NCI-H2171 (cell line): ENCODE data around the gene SFRP4.

Experiments used
- DNase-seq: peaks from one replicate; lab custom pipeline; 2025; lab: John Stamatoyannopoulos, UW

The SFRP4 gene

GRCh38 chr7:37925620-37926019, 9.0 kb upstream of the SFRP4 start:
- no peak for DNase-seq

DNA sequence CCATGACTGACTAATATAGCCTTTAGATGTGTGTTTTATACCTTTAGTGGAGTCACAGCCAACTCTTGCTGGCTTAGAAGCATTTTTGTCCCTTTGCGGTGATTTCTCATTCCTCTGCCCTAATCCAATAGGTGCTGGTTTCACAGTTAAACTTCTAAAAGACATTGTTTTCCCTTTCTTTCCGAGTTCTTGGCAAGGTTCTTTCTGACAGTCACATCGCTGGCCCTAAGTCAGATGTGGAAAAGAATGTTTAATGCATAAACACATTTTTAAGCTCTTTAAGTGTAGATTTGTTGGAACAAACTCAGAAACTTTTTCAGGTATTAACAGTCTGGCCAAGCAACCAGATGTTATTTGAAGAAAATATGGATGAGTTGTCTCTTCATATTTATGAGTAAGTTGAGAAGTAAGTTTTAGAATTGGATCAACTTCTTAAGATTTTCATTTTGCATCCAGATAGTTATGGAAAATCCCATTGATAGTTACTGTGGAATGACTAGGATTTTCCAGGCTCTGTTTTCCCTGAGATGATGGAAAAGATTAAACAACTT, 7.9 kb upstream of the SFRP4 start:
- no peak for DNase-seq

DNA sequence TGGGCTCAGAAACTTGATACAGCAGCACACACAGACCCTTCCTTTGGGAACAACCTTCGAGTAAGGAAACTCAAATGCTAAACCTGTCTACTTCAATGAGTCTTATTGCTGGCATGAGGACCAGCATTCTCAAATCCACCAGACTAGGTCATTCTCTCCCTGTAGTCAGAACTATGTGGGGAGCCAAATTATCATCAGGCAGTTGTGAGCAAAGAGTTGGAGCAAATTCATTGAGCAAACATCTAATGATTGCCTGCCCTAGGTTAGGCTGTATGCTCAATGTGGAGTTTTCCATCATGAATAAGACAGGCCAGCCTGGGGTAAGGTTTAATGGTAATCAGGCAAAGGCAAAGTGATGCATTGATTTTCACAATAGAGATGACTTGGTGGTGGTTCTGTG, 7.4 kb upstream of the SFRP4 start:
- DNase-seq, result no peak

DNA sequence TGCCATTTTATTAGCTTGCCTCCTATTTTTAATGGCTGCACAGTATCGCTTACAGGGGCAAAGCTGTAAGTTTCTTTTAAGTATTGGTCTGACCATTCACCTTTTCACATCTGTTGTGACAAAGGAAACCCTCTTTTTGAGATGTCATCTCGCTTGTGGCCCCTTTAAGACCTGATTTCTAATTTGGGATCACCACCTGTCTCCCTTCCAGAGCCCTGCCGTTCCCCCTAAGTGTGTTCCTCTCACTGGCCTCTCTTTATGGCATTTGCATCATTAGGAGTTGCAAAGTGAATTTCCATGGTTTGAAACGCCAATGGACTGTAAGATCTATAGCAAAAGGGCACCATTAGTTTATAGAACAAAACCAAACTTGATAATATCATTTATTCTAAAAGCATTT, 5.3 kb upstream of the SFRP4 start:
- DNase-seq, result no peak

- DNase-seq, result peak; percentile 61
These were observed 4.5 kb upstream of the SFRP4 start for GRCh38 chr7:37920849-37921805.

DNA sequence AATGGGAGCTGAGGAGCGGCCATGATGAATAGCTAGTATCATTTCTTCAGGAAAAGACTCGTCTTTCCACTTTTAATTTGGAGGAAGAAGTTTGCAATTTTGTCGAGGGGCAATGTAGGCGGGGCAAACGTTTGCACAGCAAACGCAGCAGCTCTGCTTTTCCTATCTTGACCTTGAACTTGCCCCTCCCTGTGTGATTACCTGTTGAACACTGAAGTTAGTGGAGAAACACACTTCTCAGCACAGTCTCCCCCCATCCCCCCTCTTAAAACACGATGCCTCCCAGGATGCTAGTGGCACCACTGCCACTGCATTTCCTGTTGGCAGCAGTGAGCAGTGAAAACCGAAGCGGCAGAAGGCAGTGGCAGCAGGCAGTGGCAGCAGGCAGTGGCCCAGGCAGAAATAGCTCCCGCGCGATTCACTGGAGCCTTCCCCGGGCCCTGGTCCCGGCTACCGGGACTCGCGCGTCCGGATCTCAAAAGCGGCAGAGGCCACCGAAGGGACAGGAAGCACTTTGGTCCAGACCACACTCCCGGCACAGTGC, 3.8 kb upstream of the SFRP4 start, which contains the start of gene EPDR1:
Gene EPDR1 (plus strand): TSS at position 336 of the 544 bp plus-strand sequence. CDS start 300 bp downstream, outside the sequence.
- peak; percentile 77 for DNase-seq

DNA sequence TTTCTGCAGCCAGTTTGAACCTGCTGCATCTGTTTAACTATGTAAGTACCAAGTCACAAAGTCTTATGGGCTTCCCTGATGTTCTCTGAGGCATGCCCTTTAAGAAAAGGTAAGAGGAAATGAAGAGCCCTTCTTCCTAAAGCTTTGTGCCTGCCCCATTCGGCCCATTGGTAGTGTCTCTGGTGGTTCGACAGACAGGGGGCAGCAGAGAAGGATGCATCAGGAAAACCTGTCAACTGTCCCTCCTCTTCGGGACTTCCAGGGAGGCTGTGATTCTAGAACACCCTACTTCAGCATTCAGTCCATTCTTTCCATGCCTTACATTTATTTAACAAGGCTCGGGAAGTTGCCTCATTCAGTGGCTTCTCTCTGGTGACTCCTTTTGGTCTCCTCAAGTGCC, 1.9 kb upstream of the SFRP4 start:
- DNase-seq, result no peak

GRCh38 chr7:37916017-37916672, 472 bp downstream of the SFRP4 start:
- DNase-seq, result peak; percentile 32

GRCh38 chr7:37915438-37915837, 1.2 kb downstream of the SFRP4 start:
- peak; percentile 7 for DNase-seq

DNA sequence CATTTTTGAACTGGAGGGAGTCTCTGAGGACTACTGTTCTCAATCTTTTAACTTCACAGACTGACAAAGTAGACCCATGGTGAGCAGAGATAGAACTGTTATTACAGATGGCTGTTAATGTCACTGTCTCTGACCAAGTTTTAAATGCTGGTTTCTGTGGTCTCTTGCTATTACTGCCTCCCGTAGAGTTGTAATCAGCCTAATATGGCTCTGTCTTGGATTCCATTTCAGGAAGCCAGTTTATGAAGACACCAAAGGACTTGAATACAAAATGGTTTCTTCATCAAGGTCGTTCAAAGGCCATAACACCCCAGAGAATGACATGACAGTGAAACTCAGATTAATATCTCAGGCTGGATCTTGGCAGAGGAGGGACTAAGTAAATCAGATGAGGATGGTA, 3.9 kb downstream of the SFRP4 start:
- no peak for DNase-seq

DNA sequence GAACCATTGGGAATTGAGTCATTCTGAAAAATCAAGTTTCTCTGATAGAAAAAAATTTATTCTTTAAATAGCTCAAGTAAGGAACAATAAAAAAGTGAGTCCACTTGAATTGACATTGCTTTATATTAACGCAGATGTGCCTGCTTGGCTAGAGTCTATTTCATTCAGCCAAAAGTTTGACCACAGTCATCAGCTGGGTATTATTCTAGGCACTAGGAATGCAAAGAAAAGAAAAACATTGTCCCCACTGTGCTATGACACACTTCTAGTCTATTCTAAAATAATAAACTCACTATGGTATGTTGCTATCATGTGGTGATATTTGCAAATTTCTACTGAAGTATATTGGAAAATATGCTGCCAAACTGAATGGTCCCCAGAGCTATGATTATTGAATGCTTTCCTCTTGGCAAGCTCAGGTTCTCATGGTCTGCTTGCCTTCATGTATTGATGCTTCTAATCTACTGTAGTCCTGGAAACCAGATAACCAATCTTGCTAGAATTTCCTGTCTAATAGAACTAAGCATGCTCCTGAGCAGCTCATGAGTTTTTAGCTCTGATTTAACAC, 8.3 kb downstream of the SFRP4 start:
- DNase-seq, result no peak

GRCh38 chr7:37901890-37902524, 14.6 kb downstream of the SFRP4 start:
- no peak for DNase-seq

- peak; percentile 41 for DNase-seq
These were observed 15.3 kb downstream of the SFRP4 start for GRCh38 chr7:37901236-37901827.

- no peak for DNase-seq
These were observed 16.8 kb downstream of the SFRP4 start for GRCh38 chr7:37899712-37900247.

GRCh38 chr7:37894671-37895070, 21.9 kb downstream of the SFRP4 start:
- no peak for DNase-seq

GRCh38 chr7:37893359-37893758, 23.3 kb downstream of the SFRP4 start:
- DNase-seq, result no peak

GRCh38 chr7:37882086-37882485, 34.5 kb downstream of the SFRP4 start:
- DNase-seq, result no peak
